ENCODE results near the gene ESYT1.

GRCh38 chr12:56141946-56142784, 14.1 kb downstream of the ESYT1 start:
- TF ChIP-seq CTCF (conservative IDR thresholded peaks at IDR 0.05; ENCODE audit: low read depth, low read length) = no peak
- TF ChIP-seq EZH2 (IDR thresholded peaks at IDR 0.05; ENCODE audit: borderline replicate concordance, low read depth, low read length, poor library complexity, severe bottlenecking) = no peak

Data from A673 (cell line).